Measurements from ENCODE around the gene VPS37C.
"Not testable (repeated sequence)": the region's sequence is repeated elsewhere in the genome, so short reads cannot be mapped to it uniquely, and the experiment has no call there.

Gene VPS37C

GRCh38 chr11:61115498-61116224 lies 45.6 kb downstream of the VPS37C start:
- DNase-seq, result no peak

GRCh38 chr11:61114913-61115312 lies 46.3 kb downstream of the VPS37C start:
- DNase-seq, result no peak

- no peak for DNase-seq
Observed at GRCh38 chr11:61113201-61113600, 48.0 kb downstream of the VPS37C start.

- DNase-seq, result no peak
Observed at GRCh38 chr11:61112575-61112974, 48.7 kb downstream of the VPS37C start.

- DNase-seq, result no peak
Observed at GRCh38 chr11:61111786-61112517, 49.3 kb downstream of the VPS37C start.

- DNase-seq, result no peak
Observed at GRCh38 chr11:61111050-61111435, 50.2 kb downstream of the VPS37C start.

GRCh38 chr11:61110255-61111049 lies 50.8 kb downstream of the VPS37C start:
- no peak for DNase-seq

GRCh38 chr11:61109671-61110070 lies 51.6 kb downstream of the VPS37C start:
- DNase-seq, result no peak

GRCh38 chr11:61108847-61109585 lies 52.2 kb downstream of the VPS37C start:
- DNase-seq, result no peak

- no peak for DNase-seq
Observed at GRCh38 chr11:61107888-61108287, 53.3 kb downstream of the VPS37C start.

GRCh38 chr11:61106894-61107470 lies 54.2 kb downstream of the VPS37C start:
- no peak for DNase-seq

- no peak for DNase-seq
Observed at GRCh38 chr11:61106296-61106695, 54.9 kb downstream of the VPS37C start.

GRCh38 chr11:61104963-61105362 lies 56.3 kb downstream of the VPS37C start:
- DNase-seq, result no peak

- DNase-seq, result no peak
Observed at GRCh38 chr11:61103851-61104423, 57.3 kb downstream of the VPS37C start.

GRCh38 chr11:61102667-61103571 lies 58.3 kb downstream of the VPS37C start:
- DNase-seq, result no peak

- DNase-seq, result no peak
Observed at GRCh38 chr11:61098778-61099177, 62.4 kb downstream of the VPS37C start.

GRCh38 chr11:61098261-61098660 lies 63.0 kb downstream of the VPS37C start:
- DNase-seq, result not testable (repeated sequence)

GRCh38 chr11:61095021-61095420 lies 66.2 kb downstream of the VPS37C start:
- DNase-seq, result no peak

- not testable (repeated sequence) for DNase-seq
Observed at GRCh38 chr11:61094167-61094566, 67.1 kb downstream of the VPS37C start.

GRCh38 chr11:61092908-61093763 lies 68.1 kb downstream of the VPS37C start:
- no peak for DNase-seq
